NCI-H1436 (cell line): ENCODE data around the gene USP21.
A peak's percentile ranks its signal among the peaks of the same experiment; 100 is the strongest.

Source experiments
- DNase-seq: peaks from one replicate; lab custom pipeline; 2025; lab: John Stamatoyannopoulos, UW

The USP21 gene

DNA sequence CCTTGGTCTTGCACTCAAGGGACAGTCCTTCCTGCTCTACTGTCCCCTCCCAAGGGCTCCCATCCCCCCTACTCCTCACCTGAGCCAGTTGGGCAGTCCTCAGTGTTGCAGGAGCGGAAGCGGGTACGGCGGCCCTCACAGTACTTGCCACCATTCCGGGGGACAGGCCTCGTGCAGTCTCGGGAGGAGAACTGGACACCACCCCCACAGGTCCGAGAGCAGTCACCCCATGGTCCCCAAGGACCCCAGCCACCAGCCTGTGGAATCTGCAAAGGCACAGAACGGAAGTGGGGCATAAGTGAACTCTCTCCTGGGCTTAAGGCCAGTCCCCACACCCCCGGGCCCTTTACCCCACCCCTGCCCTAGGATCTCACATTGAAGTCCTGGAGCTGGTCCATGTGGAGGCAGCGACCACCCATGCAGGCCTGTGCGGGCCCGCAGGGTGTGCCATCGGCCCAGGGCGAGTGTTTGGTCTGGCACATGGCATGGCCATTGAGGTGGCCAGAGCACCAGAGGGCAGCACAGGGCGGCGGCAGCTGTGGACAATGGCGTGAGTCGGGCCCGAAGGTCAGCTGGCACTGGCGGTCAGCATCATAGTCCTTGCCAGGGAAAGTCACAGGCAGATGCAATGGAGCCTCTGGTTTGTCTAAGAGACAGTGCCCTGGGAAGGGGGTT is 34.4 kb downstream of the USP21 start:
- DNase-seq = no peak

DNA sequence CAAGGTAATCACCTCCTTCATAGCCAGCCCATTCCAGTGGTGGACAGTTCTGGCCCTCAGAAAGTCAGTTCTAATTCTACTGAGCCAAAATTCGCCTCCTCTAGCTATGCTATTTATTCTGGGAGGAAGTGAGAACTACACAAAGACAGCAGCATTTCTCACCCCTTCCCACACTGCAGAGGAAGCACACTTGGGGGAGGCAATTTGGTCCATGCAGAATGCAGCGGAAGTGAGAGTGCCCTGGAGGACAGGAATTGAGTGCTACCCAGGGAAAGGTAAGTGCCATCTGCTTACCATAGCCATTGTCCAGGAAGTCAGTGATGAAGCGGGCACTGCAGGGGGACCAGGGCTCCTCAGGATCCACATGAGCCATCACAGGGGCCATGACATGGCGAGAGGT is 35.9 kb downstream of the USP21 start:
- DNase-seq = no peak

DNA sequence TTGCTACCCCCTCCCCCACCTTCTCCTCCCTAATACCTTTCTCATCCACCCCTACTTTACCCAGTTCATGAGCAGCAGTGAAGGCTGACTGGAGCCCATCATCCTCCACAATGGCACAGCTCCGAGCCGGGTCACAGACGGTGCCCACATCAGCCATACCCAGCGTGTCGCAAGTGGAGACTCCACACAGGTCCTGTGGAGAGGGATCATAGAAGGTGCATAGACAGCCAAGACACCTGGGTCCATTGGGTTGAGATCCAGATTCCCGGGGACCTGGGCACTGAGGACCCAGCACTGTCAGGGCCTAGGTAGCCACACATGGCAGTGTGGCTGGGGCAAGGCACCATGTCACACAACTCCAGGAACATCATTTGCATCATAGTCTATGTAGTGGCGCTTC is 36.8 kb downstream of the USP21 start:
- no peak for DNase-seq

DNA sequence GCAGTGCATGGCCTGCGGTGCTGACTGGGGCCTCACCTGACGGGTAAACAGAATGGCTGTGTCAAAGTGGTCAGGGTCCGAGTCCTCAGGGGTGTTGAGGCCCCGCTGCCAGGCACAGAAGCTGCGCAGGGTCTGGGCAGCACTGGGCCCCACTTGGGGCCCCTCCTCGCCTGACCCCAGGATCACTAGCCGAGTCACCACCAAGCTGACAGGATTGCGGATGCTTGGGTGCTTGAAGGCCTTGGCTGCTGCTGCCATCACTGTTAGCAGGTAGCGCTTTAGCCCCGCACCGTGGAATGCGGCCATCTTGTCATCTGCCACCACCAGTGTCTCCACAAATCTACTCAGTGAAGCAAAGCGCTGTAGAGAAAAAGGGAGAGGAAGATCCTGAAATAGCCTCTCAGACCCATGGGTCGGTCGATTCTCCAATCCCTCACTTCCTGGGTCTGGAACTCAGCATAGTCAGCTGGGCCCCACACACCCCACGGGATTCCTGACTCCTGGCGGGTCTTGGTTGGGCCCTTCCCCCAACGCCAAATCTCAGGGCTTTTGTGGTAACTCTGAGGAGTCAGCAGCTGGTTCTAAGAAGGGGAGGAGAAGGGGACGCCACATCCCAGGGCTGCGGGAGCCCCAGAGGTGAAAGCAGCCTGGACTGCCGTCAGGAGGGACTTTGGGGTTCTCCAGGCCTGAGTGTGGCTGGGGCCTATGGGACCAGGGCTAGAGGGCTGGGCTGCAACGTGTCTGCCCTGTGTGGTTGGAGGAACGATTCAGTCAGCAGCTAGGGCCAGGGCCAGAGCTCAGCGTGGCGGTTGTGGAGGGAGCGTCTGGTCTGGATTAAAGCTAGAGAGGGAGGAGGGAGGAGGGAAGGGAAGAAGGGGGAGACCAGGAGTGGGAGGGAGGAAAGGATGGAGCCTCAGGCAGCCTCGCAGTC is 37.5 kb downstream of the USP21 start:
- no peak for DNase-seq

DNA sequence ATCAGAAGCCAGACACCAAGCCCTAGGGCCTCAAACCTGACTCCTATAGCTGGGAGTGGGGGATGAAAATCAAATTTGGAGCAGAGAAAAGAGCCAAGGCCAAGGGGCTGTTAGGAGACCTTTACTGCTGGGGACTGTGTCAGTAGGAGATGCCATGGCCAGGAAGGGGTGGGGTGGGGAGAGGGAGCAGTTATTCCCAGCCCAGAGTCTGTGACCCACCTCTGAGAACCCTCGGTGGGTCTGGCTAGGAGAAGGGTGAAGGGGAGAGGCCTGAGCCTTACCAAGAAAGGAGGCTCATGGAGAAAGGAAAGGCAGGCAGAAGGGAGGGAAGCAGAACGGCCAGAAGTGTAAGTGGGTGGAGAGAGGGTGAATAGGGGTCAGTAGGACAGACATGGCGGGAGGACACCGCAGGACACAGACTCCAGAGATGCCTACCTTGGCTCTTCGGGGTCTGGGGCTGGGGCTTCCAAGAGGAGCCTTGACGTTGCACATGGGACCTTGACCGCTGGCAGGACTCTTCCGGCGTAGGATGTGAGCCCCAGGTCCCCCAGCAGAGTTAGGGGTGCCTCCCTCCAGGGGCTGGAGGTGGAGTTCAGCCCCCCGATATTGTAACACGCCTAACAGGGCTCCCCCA is 38.4 kb downstream of the USP21 start:
- no peak for DNase-seq

DNA sequence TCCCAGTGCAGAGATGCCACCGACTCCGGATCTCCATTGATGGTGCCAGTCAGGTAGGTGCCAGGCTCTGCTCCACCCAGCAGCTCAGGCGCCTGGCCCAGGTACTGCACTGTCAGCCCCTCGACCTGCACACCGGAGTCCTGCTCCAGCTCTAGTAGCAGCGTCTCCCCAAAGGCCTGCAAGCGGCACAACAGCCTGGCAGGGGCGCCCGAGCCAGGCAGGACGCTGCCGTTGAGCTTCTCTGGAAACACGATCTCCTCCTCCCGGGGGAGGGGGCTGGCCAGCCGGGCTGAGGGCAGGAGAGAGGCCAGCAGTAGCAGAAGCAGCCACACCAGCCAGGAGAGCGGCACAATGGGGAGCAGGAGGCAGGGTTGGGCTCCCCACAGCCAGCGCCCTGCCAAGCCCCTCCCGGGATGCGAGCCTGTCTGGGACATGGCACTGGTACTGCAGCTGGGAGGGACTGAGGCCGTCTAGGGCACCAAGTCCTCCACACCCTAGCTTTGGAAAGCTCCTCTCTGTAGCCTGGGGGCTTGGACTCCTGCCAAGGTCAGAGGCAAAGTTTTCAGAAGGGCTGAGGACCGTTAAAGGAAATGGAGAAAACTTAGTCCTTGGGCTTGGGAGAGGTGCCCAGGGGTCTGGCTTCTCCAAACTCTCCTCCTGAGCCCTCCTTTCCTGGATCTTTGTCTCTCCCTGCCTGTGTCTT is 39.0 kb downstream of the USP21 start:
- DNase-seq = peak; percentile 11

DNA sequence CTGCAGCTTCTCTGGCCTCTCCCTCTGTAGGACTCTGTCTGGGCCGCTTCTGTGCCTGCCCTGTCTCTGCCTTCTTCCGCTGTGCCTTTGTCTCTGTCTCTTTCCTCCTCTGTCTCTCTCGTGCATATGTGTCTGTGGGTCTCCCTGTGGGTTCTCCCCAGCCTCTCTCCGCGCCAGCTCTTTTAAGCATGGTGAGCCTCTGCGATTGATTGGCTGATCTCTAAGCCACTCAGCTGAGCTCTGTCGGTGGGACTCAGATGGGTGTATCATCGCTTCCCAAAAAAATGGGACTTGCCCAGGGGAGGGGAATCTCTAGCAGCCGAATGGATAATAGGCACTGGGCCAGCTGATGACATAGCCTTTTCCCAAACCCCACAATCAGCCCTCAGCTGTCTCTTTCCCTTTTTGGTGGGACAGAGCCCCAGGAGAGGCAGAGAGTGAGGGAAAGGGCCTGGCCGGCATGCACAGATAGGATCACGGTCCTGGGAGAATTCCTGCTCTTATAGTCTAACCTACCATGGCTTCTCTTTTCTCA is 39.7 kb downstream of the USP21 start, which contains the start of gene ADAMTS4:
TSS of gene ADAMTS4 (minus strand) at position 158 of the 535 bp plus-strand sequence. CDS start 427 bp downstream, outside the sequence.
- DNase-seq = no peak

DNA sequence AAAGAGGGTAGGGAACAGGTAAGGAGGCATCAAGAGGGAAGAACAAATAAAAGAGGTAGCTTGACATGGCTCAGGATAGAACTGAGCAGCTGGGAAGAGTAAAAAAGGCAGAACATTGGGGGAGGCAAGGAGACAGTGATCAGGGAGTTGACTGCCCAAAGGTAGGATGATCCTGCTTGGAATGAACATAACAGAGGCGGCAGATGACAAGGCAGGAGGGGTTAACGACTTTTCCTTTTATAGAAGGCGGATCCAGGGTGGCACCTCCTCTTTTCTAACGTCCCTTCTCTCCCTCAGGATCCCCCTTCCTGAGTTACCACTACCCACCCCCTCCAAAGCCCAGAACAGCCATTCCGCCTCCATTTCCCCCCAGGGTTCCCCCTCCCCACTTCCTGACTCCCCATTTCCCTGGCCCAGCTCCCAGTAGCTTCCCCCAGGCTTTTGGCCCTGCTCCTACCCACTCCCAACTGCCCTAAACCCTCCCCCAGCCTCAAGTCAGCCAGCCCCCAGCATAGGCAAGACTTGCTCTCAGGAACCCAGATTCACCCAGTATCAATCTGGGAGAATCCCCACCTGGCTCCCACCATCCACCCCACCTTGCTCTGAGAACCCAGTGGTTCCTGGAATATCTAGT is 40.3 kb downstream of the USP21 start:
- no peak for DNase-seq

DNA sequence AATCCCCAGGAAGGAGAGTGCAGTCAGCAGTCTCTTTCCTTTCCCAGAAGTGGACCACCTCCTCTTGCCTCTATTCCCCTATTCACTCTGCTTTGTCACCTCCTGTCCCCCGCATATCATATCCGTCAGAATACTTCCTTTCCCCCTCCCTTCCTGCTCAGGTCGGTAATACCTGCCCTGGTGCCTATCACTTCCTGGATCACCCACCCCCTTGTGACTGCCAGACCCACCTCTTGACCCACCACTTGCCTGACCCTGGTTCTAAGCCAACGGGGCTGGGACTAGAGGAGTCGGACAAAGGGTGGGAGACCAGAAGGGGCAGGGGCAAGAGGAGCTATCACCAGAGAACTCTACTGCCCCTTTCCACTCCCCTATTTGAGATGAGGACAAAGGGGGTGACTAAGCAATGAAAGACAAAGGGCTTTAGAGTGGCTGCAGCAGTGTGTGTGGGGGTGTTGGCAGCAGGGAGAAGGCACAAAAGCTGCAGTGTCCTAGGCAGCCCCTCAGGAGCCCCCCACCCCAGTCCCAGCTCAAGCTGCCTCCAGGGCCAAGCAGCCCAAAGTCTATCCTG is 41.2 kb downstream of the USP21 start:
- DNase-seq = no peak

DNA sequence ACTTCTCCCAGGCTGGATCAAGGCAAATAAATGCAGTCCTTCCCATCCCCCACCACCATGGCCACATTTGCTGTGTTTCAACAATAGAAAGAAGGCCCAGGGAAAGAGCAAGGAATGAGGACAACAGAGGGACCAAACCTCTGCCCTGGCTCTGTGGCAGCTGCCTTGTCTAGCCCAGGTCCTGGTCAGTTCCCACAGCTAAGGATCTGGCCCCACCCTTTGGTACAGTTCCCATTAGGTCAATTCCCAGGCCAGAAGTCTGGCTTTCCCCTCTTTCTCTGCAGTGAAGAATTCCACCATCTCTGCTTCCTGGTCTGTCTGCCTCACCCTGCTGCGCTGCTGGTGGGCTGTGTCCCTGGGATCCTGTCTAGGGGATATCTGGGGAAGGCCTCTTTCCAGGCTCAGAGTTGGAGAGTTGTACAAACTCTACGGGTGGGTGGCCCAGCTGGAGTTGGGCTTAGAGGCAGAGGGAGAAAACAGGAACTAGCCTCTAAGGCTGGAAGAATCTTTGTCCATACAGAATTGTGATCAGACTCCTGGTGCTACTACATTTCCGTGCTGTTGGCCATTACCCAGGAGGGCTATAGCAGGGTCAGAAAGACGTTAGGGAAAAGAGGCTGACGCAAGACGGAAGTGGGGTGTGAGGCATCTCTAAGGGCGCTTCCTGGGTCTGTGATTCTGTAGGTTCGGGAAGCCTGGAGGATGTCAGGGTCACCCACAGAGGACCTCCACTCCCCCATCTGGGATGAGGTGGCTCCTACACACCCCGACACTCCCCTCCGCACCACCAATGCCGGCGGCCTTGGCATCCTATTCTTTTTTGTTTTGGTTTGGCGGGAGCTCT is 41.9 kb downstream of the USP21 start:
- DNase-seq = no peak

DNA sequence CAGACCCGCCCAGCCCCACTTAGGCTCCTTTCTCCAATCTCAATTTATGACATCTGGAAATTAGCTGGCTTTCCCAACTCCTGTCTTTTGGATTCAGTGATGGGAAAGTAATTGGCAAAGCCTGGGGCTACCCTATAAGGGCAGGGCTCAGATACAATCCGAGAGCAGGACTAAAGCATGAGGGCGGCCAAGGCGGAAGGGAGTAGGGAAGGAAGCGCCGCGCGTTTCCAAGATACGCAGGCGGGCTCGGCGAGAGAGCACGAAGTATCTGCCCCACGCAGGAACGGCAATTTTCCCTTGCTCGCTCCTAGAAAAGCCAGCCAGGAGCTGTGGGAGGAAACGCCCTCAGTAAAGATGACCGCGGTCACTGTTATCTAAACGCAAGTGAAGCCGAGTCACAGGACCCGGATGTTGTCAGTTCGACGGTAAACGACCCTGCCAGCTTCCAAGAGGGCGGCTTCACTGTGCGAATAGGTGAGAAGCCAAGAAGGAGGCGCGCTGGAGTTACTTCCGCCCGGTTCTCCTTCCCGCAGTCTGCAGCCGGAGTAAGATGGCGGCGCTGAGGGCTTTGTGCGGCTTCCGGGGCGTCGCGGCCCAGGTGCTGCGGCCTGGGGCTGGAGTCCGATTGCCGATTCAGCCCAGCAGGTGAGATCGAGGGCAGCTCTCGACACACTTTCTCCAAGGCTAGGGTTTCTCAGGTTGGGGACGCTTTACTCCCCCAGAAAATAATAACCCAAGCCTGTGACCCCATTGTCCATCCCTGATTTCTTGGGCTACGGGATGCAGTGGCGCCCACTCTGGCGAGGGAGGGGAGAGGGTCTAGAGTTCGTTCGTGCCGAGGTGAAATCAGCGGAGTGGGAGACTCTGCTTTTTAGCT is 42.8 kb downstream of the USP21 start, which contains the start of gene NDUFS2:
TSS of gene NDUFS2 (plus strand) at position 532 of the 877 bp plus-strand sequence. CDS start at position 551, 19 bp downstream.
- DNase-seq = peak; percentile 97

DNA sequence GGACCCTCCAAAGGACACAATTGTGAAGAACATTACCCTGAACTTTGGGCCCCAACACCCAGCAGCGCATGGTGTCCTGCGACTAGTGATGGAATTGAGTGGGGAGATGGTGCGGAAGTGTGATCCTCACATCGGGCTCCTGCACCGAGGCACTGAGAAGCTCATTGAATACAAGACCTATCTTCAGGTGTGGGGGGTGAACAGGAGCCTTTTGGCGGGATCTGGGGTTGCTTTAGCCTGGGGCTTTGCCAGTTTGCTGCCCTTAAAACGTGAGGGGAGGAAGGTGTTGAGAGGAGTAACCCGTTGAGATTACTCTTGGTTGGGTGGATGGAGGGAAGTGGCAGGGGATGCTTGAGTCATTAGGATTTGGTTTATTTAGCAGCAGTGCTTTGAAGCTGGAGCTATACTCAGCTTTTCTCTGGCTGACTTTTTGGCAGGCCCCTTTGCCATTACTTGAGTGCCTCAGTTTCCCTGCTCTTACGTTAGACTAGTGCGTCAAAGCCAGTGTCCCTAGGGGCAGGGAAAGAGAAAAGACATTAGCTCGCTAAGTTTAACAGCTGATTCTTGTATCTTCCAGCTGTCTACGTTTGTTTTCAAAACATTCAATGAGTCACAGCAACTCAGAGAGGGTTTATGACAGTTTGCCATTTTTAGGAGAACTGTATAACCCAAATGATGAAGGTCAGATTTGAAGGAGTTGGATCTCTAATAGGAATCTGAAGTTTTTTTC is 47.3 kb downstream of the USP21 start:
- no peak for DNase-seq

DNA sequence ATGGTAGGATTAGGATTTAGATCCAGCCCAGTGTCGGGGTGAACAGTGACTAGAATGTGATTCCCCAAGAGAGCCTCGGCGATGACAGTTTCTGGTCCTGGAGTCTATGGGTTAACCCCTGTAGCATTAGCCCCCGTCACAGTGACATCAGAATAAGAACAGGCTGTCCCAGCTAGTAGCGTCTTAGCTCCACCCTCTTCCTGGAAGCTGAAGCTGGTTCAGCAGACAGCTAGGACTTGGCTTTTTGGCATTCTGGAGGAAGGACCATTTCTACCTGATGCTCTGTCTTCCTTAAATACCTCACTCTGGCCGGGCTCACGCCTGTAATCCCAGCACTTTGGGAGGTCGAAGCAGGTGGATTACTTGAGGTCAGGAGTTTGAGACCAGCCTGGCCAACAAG is 47.9 kb downstream of the USP21 start:
- no peak for DNase-seq

DNA sequence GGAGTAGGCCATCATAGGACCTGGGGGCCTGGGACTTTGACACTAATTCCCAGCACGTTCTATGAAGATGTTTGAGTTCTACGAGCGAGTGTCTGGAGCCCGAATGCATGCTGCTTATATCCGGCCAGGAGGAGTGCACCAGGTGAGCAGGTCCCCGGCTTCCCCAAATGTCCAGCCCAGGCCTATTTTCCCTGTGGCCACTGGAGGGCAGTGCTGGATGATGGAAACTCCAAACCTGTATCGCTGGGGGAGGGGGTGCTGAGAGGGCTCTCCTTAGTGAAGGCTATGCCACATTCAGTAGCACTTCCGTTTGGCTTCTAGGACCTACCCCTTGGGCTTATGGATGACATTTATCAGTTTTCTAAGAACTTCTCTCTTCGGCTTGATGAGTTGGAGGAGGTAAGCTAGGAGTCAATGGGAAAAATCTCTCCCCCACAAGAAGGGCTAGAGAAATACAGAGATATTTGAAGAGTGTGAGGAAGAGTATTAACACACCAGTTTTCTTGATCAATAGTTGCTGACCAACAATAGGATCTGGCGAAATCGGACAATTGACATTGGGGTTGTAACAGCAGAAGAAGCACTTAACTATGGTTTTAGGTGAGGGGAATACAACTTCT is 50.6 kb downstream of the USP21 start:
- peak; percentile 64 for DNase-seq

DNA sequence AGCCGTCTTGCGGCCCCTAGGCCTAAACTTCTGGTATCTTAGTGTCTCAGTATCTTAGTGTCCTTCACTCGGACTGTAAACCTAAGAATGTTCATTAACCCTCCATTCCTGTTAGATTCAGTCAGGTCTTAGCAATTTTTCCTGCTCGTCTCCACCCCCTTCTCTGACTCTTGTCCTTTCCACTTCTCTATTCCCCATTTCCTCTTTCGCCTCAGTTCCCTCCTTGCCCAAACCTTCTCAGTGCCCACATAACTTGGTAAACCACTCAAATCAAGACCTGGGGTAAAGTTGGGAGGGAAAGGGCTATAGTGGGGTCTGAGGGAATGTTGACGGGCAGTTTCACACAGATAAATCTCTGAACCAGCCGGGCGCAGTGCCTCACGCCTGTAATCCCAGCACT is 55.1 kb downstream of the USP21 start:
- no peak for DNase-seq

DNA sequence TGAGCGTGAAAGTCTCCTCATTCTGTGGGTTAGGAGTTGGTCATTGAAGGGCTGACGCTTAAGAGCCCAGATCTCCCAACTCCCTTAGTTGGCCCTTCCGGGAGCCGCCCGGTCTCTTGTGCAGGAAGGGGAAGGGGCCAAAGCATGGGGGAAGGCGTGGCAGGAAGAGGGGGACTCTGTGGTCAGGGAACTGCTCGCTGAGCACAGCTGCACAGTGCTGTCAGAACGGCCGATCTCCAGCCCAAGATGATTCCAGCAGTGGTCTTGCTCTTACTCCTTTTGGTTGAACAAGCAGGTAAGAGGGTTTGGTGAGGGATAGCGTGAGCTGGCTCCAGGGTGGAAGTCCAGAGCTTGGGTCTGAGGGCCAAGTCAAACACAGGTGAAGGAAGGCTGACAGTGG is 55.8 kb downstream of the USP21 start, which contains the start of gene FCER1G:
TSS of gene FCER1G (plus strand) at position 220 of the 400 bp plus-strand sequence. CDS start at position 247, 27 bp downstream.
- no peak for DNase-seq
